ENCODE results near the gene GFPT2. TPM values are rescaled to one million over a fixed set of nuclear protein-coding genes. Genes with fewer than 3 reads are reported as not detected.
"Not testable (repeated sequence)": the region's sequence is repeated elsewhere in the genome, so short reads cannot be mapped to it uniquely, and the experiment has no call there.

GFPT2 gene
- total RNA-seq, 1 donor from 2014 or later: 10.1 TPM

- Mint-ChIP-seq H3K4me3 (ENCODE audit: unreplicated experiment) (no peak overlapping the region), H3K4me1 (ENCODE audit: unreplicated experiment) (no peaks in the 10 kb centered on the region), H3K9me3 (ENCODE audit: unreplicated experiment) (no peaks in the 10 kb centered on the region), H3K27ac (ENCODE audit: unreplicated experiment) (no peak overlapping the region), H3K27me3 (ENCODE audit: unreplicated experiment) (peaks cover 5% of the 10 kb centered on the region), H3K36me3 (ENCODE audit: low read depth, unreplicated experiment) (peaks cover 13% of the 10 kb centered on the region)
- TF ChIP-seq, protein P1, sequence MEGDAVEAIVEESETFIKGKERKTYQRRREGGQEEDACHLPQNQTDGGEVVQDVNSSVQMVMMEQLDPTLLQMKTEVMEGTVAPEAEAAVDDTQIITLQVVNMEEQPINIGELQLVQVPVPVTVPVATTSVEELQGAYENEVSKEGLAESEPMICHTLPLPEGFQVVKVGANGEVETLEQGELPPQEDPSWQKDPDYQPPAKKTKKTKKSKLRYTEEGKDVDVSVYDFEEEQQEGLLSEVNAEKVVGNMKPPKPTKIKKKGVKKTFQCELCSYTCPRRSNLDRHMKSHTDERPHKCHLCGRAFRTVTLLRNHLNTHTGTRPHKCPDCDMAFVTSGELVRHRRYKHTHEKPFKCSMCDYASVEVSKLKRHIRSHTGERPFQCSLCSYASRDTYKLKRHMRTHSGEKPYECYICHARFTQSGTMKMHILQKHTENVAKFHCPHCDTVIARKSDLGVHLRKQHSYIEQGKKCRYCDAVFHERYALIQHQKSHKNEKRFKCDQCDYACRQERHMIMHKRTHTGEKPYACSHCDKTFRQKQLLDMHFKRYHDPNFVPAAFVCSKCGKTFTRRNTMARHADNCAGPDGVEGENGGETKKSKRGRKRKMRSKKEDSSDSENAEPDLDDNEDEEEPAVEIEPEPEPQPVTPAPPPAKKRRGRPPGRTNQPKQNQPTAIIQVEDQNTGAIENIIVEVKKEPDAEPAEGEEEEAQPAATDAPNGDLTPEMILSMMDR (IDR thresholded peaks at IDR 0.05; ENCODE audit: unreplicated experiment): no peak
- DNase-seq (ENCODE audit: low spot score): no peak
Observed at GRCh38 chr5:180301253-180301652, 51.9 kb downstream of the GFPT2 start.

GRCh38 chr5:180299526-180299925 is 53.6 kb downstream of the GFPT2 start:
- Mint-ChIP-seq H3K9me3 (ENCODE audit: unreplicated experiment) (no peaks in the 10 kb centered on the region), H3K4me3 (ENCODE audit: unreplicated experiment) (no peak overlapping the region), H3K4me1 (ENCODE audit: unreplicated experiment) (peaks cover 3% of the 10 kb centered on the region), H3K27ac (ENCODE audit: unreplicated experiment) (no peak overlapping the region), H3K27me3 (ENCODE audit: unreplicated experiment) (peaks cover 2% of the 10 kb centered on the region), H3K36me3 (ENCODE audit: low read depth, unreplicated experiment) (peaks cover 6% of the 10 kb centered on the region)
- TF ChIP-seq, protein P1 (IDR thresholded peaks at IDR 0.05; ENCODE audit: unreplicated experiment): no peak
- no peak for DNase-seq (ENCODE audit: low spot score)

- H3K27me3 Mint-ChIP-seq (ENCODE audit: unreplicated experiment); H3K4me3 Mint-ChIP-seq (ENCODE audit: unreplicated experiment); H3K36me3 Mint-ChIP-seq (ENCODE audit: low read depth, unreplicated experiment); H3K27ac Mint-ChIP-seq (ENCODE audit: unreplicated experiment); H3K9me3 Mint-ChIP-seq (ENCODE audit: unreplicated experiment); H3K4me1 Mint-ChIP-seq (ENCODE audit: unreplicated experiment); DNase-seq (ENCODE audit: low spot score): not testable (repeated sequence)
Observed at GRCh38 chr5:180299014-180299413, 54.1 kb downstream of the GFPT2 start.

DNA sequence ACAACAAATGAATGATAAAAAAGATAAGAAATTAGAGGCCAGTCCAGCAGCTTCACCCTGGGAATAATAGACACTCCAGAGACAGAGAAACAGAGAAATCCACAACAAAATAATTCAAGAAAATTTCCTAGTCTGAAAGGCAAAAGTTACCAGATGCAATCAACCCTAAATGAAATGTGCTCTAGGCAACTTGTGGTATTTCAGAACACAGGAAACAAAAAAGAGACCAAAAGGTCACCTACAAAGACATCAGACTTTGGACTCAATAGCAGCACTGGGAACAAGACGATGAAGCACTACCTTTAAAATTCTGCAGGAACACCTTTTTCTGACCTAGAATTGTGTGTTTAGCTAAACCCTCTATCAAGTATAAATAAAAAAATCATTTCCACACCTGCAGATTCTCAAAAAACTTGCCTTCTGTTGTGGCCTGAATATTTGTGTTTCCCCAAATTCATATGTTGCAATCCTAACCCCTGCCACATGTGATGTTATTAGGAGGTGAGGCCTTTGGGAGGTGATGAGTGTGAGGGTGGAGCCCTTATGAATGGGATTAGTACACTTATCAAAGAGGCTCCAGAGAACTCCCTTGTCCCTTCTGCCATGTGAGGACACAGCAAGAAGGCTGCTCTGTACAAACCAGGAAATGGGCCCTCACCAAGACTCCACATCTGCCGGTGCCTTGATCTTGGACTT is 55.4 kb downstream of the GFPT2 start:
- H3K9me3 Mint-ChIP-seq (ENCODE audit: unreplicated experiment): no peaks in the 10 kb centered on the region
- H3K4me1 Mint-ChIP-seq (ENCODE audit: unreplicated experiment): peaks cover 16% of the 10 kb centered on the region
- DNase-seq (ENCODE audit: low spot score): no peak
- H3K4me3 Mint-ChIP-seq (ENCODE audit: unreplicated experiment): no peak overlapping the region
- H3K27ac Mint-ChIP-seq (ENCODE audit: unreplicated experiment): no peak overlapping the region
- H3K36me3 Mint-ChIP-seq (ENCODE audit: low read depth, unreplicated experiment): peaks cover 6% of the 10 kb centered on the region
- TF ChIP-seq, protein P1 (IDR thresholded peaks at IDR 0.05; ENCODE audit: unreplicated experiment): no peak
- H3K27me3 Mint-ChIP-seq (ENCODE audit: unreplicated experiment): peaks cover 10% of the 10 kb centered on the region

DNA sequence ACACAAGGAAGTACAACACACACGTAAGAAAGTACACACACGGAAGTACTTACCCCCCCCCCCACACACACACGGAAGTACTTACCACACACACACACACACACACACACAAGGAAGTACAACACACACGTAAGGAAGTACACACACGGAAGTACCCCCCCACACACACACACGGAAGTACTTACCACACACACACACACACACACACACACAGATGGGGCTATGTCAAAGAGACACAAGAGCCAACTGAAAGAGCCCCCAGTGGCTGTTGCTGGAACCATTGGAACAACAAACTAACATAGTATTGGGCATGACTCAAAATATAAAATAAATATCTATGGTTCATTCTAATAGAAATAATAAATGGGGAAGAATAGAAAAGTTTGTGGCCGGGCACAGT is 56.4 kb downstream of the GFPT2 start:
- Mint-ChIP-seq H3K36me3 (ENCODE audit: low read depth, unreplicated experiment) (peaks cover 6% of the 10 kb centered on the region), H3K4me3 (ENCODE audit: unreplicated experiment) (no peak overlapping the region), H3K4me1 (ENCODE audit: unreplicated experiment) (peaks cover 18% of the 10 kb centered on the region), H3K27me3 (ENCODE audit: unreplicated experiment) (peaks cover 12% of the 10 kb centered on the region), H3K27ac (ENCODE audit: unreplicated experiment) (no peak overlapping the region), H3K9me3 (ENCODE audit: unreplicated experiment) (no peaks in the 10 kb centered on the region)
- TF ChIP-seq, protein P1 (IDR thresholded peaks at IDR 0.05; ENCODE audit: unreplicated experiment): no peak
- DNase-seq (ENCODE audit: low spot score): no peak

Measured in endothelial cell (in vitro differentiated cells).